ENCODE results near the gene INSRR.

DNA sequence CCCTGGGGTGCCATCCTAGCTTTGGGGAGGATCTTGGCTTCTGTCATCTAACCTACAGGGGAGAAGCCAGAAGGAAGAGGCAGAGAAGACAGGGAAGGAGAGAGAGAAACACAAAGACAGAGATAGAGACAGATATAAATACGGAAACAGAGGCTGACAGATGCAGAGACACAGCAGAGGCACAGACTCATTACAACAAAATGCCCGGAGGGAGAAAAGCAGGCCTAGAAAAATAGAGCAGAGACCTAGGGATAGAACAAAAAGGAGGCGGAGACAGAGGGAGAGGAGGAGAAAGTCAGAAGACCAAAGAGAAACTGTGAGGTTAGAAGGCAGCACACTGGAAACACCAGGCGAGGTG lies 36.5 kb upstream of the INSRR start:
- TF ChIP-seq, protein P1, sequence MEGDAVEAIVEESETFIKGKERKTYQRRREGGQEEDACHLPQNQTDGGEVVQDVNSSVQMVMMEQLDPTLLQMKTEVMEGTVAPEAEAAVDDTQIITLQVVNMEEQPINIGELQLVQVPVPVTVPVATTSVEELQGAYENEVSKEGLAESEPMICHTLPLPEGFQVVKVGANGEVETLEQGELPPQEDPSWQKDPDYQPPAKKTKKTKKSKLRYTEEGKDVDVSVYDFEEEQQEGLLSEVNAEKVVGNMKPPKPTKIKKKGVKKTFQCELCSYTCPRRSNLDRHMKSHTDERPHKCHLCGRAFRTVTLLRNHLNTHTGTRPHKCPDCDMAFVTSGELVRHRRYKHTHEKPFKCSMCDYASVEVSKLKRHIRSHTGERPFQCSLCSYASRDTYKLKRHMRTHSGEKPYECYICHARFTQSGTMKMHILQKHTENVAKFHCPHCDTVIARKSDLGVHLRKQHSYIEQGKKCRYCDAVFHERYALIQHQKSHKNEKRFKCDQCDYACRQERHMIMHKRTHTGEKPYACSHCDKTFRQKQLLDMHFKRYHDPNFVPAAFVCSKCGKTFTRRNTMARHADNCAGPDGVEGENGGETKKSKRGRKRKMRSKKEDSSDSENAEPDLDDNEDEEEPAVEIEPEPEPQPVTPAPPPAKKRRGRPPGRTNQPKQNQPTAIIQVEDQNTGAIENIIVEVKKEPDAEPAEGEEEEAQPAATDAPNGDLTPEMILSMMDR (conservative IDR thresholded peaks at IDR 0.05; ENCODE audit: low read depth, low read length): no peak
- TF ChIP-seq RAD21 (IDR thresholded peaks at IDR 0.05; ENCODE audit: low read length): no peak
- TF ChIP-seq RCOR1 (IDR thresholded peaks at IDR 0.05; ENCODE audit: insufficient replicate concordance, low read length): no peak
- TF ChIP-seq, protein P2, sequence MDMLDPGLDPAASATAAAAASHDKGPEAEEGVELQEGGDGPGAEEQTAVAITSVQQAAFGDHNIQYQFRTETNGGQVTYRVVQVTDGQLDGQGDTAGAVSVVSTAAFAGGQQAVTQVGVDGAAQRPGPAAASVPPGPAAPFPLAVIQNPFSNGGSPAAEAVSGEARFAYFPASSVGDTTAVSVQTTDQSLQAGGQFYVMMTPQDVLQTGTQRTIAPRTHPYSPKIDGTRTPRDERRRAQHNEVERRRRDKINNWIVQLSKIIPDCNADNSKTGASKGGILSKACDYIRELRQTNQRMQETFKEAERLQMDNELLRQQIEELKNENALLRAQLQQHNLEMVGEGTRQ (IDR thresholded peaks at IDR 0.05; ENCODE audit: low read depth, low read length): no peak
- no peak for TF ChIP-seq POLR2A (IDR thresholded peaks at IDR 0.05; ENCODE audit: low read depth, low read length)
- no peak for TF ChIP-seq MXI1 (IDR thresholded peaks at IDR 0.05; ENCODE audit: borderline replicate concordance, low read depth, low read length)

Data from IMR-90 (cell line).